Neural progenitor cell (in vitro differentiated cells): Measurements from ENCODE around the gene TAPBPL. TPM values are rescaled to one million over a fixed set of nuclear protein-coding genes. Genes with fewer than 3 reads are reported as not detected.

Experiments used
- DNase-seq: peaks from one replicate; pipeline ENCODE4 v3.0.0-alpha.2; 2016; ENCODE audit warnings: low spot score
- H2AFZ ChIP-seq: fragments of 200-600 bp; sonication (generic); replicated peaks from 2 replicates; pipeline ENCODE4 v1.6.1; 2016; ENCODE audit warnings: antibody characterized with exemption
- H3F3A ChIP-seq: fragments of 200-600 bp; sonication (generic); 2 replicates; pipeline ENCODE4 v1.6.1; 2016; ENCODE audit warnings: antibody characterized with exemption, low read depth
- H3K27ac ChIP-seq: fragments of 200-600 bp; sonication (generic); 2 replicates; pipeline ENCODE4 v1.5.1; 2016; ENCODE audit warnings: mild to moderate bottlenecking
- H3K27me3 ChIP-seq: fragments of 200-600 bp; sonication (generic); 2 replicates; pipeline ENCODE4 v1.6.1; 2016; ENCODE audit warnings: mild to moderate bottlenecking, moderate library complexity
- H3K36me3 ChIP-seq: fragments of 200-600 bp; sonication (generic); 2 replicates; pipeline ENCODE4 v1.5.1; 2016
- H3K4me1 ChIP-seq: fragments of 200-600 bp; sonication (generic); 2 replicates; pipeline ENCODE4 v1.6.1; 2016; ENCODE audit warnings: mixed run types
- H3K4me2 ChIP-seq: fragments of 200-600 bp; sonication (generic); 2 replicates; pipeline ENCODE4 v1.6.1; 2016
- H3K4me3 ChIP-seq: fragments of 200-600 bp; sonication (generic); 2 replicates; pipeline ENCODE4 v1.5.1; 2016
- H3K79me2 ChIP-seq: fragments of 200-600 bp; sonication (generic); 2 replicates; pipeline ENCODE4 v1.6.1; 2016; ENCODE audit warnings: low read depth
- H3K9ac ChIP-seq: fragments of 200-600 bp; sonication (generic); 2 replicates; pipeline ENCODE4 v1.6.1; 2016
- H3K9me3 ChIP-seq: fragments of 200-600 bp; sonication (generic); 2 replicates; pipeline ENCODE4 v1.5.1; 2016; ENCODE audit warnings: low read depth
- H4K20me1 ChIP-seq: fragments of 200-600 bp; sonication (generic); 2 replicates; pipeline ENCODE4 v1.6.1; 2016; ENCODE audit warnings: low read depth
- H3K27ac Mint-ChIP-seq: 3 replicates; pipeline ENCODE4 v1.8.0; 2021; ENCODE audit warnings: mixed read lengths
- H3K27me3 Mint-ChIP-seq: 2 replicates; pipeline ENCODE4 v1.8.0; 2022; ENCODE audit warnings: low read depth, mild to moderate bottlenecking, inconsistent platforms, moderate library complexity, mixed read lengths; ENCODE audit not compliant: insufficient read depth
- H3K36me3 Mint-ChIP-seq: 3 replicates; pipeline ENCODE4 v1.8.0; 2021; ENCODE audit warnings: mixed read lengths
- H3K4me1 Mint-ChIP-seq: 3 replicates; pipeline ENCODE4 v1.8.0; 2021; ENCODE audit warnings: mixed read lengths
- H3K4me3 Mint-ChIP-seq: 3 replicates; pipeline ENCODE4 v1.8.0; 2021; ENCODE audit warnings: mild to moderate bottlenecking, moderate library complexity, mixed read lengths
- H3K9me3 Mint-ChIP-seq: 3 replicates; pipeline ENCODE4 v1.8.0; 2020; ENCODE audit warnings: mixed read lengths
- CTCF ChIP-seq: fragments of 200-600 bp; sonication (generic); IDR thresholded peaks from 2 replicates; pipeline ENCODE4 v1.5.1; 2017; ENCODE audit warnings: antibody characterized with exemption, mild to moderate bottlenecking
- EZH2 ChIP-seq: fragments of 200-600 bp; sonication (generic); IDR thresholded peaks from 2 replicates; pipeline ENCODE4 v1.6.1; 2017; ENCODE audit warnings: antibody characterized with exemption, mild to moderate bottlenecking, moderate library complexity
- EZH2phosphoT487 ChIP-seq: fragments of 200-600 bp; sonication (generic); IDR thresholded peaks from 2 replicates; pipeline ENCODE4 v1.6.1; 2017; ENCODE audit warnings: antibody characterized with exemption
- total RNA-seq: library from RNA; depleted of rRNA; stranded (reverse); fragments of >200 nt; gene quantifications from 2 replicates; pipeline ENCODE4 v1.2.3, GENCODE V29; 2015; ENCODE audit warnings: low replicate concordance

The TAPBPL gene
- total RNA-seq, 1 donor from 2014 or later = not detected

GRCh38 chr12:6468283-6468575 is 16.4 kb downstream of the TAPBPL start:
- peaks cover 6% of the 10 kb centered on the region for H3K36me3 Mint-ChIP-seq
- Histone ChIP-seq H3K27ac (no peak overlapping the region), H3K36me3 (no peaks in the 10 kb centered on the region), H3K4me3 (no peak overlapping the region), H3K27me3 (no peaks in the 10 kb centered on the region), H3F3A (peaks cover 23% of the 10 kb centered on the region), H4K20me1 (no peaks in the 10 kb centered on the region), H3K4me2 (no peak overlapping the region), H3K4me1 (peaks cover 12% of the 10 kb centered on the region), H3K9ac (no peak overlapping the region), H3K79me2 (peaks cover 18% of the 10 kb centered on the region), H3K9me3 (no peaks in the 10 kb centered on the region), H2AFZ (no peak overlapping the region)
- H3K4me1 Mint-ChIP-seq = peaks cover 24% of the 10 kb centered on the region
- no peak for TF ChIP-seq EZH2
- no peak for TF ChIP-seq EZH2phosphoT487
- TF ChIP-seq CTCF = no peak
- H3K4me3 Mint-ChIP-seq = peak overlapping the region; percentile 56
- H3K27ac Mint-ChIP-seq = no peak overlapping the region
- H3K9me3 Mint-ChIP-seq = no peaks in the 10 kb centered on the region
- DNase-seq = no peak
- H3K27me3 Mint-ChIP-seq = peaks cover 3% of the 10 kb centered on the region

GRCh38 chr12:6469092-6469491 is 17.2 kb downstream of the TAPBPL start:
- TF ChIP-seq CTCF (no peak), EZH2 (no peak), EZH2phosphoT487 (no peak)
- Histone ChIP-seq H2AFZ (no peak overlapping the region), H3K4me3 (peak overlapping the region; percentile 80), H4K20me1 (no peaks in the 10 kb centered on the region), H3K27me3 (no peaks in the 10 kb centered on the region), H3K9ac (no peak overlapping the region), H3K9me3 (no peaks in the 10 kb centered on the region), H3K27ac (no peak overlapping the region), H3F3A (peaks cover 23% of the 10 kb centered on the region), H3K4me2 (peak overlapping the region; percentile 86), H3K36me3 (no peaks in the 10 kb centered on the region), H3K79me2 (peaks cover 18% of the 10 kb centered on the region), H3K4me1 (peaks cover 12% of the 10 kb centered on the region)
- H3K4me1 Mint-ChIP-seq = peaks cover 24% of the 10 kb centered on the region
- DNase-seq = no peak
- H3K36me3 Mint-ChIP-seq = peaks cover 6% of the 10 kb centered on the region
- H3K9me3 Mint-ChIP-seq = no peaks in the 10 kb centered on the region
- no peak overlapping the region for H3K27ac Mint-ChIP-seq
- peak overlapping the region; percentile 88 for H3K4me3 Mint-ChIP-seq
- H3K27me3 Mint-ChIP-seq = peaks cover 3% of the 10 kb centered on the region

- Mint-ChIP-seq H3K9me3 (no peaks in the 10 kb centered on the region), H3K27me3 (peaks cover 3% of the 10 kb centered on the region), H3K27ac (no peak overlapping the region), H3K4me1 (peaks cover 26% of the 10 kb centered on the region), H3K36me3 (peaks cover under 1% of the 10 kb centered on the region), H3K4me3 (peak overlapping the region; percentile 88)
- H3K36me3 ChIP-seq = no peaks in the 10 kb centered on the region
- peak; percentile 52 for DNase-seq
- H3K27ac ChIP-seq = no peak overlapping the region
- H3K9me3 ChIP-seq = no peaks in the 10 kb centered on the region
- peak overlapping the region; percentile 86 for H3K4me2 ChIP-seq
- H3F3A ChIP-seq = peaks cover 23% of the 10 kb centered on the region
- peak overlapping the region; percentile 80 for H3K4me3 ChIP-seq
- H3K4me1 ChIP-seq = peaks cover 12% of the 10 kb centered on the region
- H3K9ac ChIP-seq = peak overlapping the region; percentile 75
- H3K79me2 ChIP-seq = peaks cover 18% of the 10 kb centered on the region
- H3K27me3 ChIP-seq = no peaks in the 10 kb centered on the region
- peak overlapping the region; percentile 67 for H2AFZ ChIP-seq
- H4K20me1 ChIP-seq = no peaks in the 10 kb centered on the region
- TF ChIP-seq EZH2phosphoT487 (no peak), EZH2 (no peak), CTCF (no peak)
Observed at GRCh38 chr12:6469609-6470374, 17.9 kb downstream of the TAPBPL start.
